ENCODE measurements around the gene RAPGEF6. TPM values are rescaled to one million over a fixed set of nuclear protein-coding genes. Genes with fewer than 3 reads are reported as not detected.
"Not testable (repeated sequence)": the region's sequence is repeated elsewhere in the genome, so short reads cannot be mapped to it uniquely, and the experiment has no call there.

Gene RAPGEF6
- total RNA-seq, 2 donors from 2014 or later = 8.4 to 14.6 TPM

DNA sequence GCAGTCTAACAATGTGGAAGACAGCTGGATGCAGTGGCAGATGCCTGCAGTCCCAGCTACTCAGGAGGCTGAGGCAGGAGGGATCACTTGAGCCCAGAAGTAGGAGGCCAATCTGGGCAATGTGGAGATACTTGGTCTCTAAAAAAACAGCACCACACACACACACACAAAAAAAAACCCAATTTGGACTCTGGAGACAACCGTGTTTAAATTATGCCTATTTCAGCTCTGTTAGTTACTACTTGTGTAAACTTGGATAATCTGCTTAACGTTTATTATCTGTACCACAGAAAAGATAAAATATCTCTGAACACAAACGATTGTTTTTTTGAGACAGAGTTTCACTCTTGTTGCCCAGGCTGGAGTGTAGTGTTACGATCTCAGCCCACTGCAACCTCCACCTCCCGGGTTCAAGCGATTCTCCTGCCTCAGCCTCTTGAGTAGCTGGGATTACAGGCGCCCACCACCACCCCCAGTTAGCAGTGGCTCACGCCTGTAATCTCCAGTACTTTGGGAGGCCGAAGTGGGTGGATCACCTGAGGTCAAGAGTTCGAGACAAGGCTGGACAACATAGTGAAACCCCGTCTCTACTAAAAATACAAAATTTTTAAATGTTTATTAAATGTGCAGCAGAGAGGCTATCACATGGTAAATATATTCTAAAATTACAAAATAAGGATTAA, 17.7 kb downstream of the RAPGEF6 start:
- intact Hi-C loops (cut with DNase I) = no loop called here
- DNase-seq (no peak), ATAC-seq (no peak)

DNA sequence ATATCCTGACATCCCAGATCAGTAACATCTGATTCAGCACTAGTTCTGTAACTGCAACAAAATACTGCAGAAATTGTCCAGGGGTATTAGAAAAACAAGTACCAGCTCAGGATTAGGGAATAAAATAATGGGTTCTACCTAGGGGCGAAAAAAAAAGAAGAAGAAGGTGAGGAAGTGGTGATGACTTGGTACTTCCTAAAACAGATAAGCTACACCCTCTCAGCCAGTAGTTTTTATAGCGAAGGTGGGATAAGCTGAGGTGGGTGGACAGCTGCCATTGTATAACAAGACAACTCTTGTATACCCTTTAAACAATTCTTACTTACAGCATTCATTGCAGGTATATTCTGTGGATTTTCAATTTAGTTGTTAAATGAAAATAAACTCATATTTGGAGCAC, 19.1 kb downstream of the RAPGEF6 start:
- intact Hi-C loops (cut with DNase I) = no loop called here
- no peak for DNase-seq
- ATAC-seq = no peak

DNA sequence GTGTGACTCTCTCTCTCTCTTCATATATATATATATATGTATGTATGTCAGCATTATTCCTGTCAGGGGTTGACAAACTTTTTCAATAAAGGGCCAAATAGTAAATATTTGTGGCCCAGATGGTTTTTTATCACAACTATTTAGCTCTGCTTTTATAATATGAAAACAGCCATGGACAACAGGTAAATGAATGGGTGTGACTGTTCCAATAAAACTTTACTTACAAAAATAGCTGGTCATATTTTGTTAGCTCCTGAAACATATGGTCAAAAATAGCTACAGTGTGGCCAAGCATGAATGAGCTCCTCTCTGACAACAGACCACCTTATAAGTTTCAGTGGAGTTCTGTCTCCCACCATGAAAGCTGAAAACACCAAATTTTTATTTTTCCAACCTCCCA, 21.6 kb downstream of the RAPGEF6 start:
- DNase-seq = no peak
- intact Hi-C loops (cut with DNase I) = no loop called here
- no peak for ATAC-seq

- no peak for ATAC-seq
- no peak for DNase-seq
- intact Hi-C loops (cut with DNase I) = no loop called here
Observed at GRCh38 chr5:131611064-131611381, 24.0 kb downstream of the RAPGEF6 start.

DNA sequence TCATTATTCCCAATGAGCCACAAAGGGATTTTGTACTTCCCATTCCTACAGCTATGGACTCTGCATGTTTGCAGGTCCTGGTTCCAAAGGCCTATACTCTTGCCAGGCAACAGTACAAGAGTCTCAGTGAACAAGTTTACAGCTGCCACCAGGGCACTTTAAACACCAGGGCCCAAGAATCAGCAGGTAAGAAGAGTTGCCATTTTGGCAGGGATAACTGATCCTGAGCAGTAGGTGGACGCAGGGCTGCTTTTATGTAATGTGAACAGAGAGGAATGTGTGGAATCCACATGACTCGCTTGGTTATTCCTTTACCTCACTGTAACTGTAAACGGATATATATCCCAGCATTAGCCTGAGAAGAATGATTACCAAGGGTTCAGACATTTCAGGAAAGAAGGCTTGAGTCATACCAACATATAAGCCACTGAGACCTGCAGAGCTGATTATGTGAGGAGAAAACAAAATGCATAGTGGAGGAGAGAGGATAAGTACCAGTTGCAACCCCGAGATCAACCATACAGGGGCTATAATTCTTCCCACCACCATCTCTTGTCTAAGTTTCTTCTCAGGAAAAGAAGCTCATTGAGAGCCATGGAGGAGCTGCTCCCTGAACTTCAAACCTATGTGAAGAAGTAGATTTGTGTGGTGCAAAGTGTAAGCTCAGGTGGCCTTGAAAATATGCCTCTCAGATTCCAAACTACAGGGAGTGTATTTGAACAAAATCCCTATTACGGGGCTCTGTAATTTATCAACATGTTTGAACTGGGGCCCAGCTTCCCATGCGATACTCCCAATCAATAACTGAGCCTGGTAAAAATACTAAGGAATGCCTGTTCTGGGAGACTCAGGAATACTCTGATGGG, 24.6 kb downstream of the RAPGEF6 start:
- intact Hi-C loops (cut with DNase I) = no loop called here
- ATAC-seq (no peak), DNase-seq (no peak)

- ATAC-seq (no peak), DNase-seq (no peak)
- intact Hi-C loops (cut with DNase I) = no loop called here
Observed at GRCh38 chr5:131609774-131610173, 25.3 kb downstream of the RAPGEF6 start.

- ATAC-seq = no peak
- intact Hi-C loops (cut with DNase I) = no loop called here
- no peak for DNase-seq
Observed at GRCh38 chr5:131608597-131608996, 26.4 kb downstream of the RAPGEF6 start.

DNA sequence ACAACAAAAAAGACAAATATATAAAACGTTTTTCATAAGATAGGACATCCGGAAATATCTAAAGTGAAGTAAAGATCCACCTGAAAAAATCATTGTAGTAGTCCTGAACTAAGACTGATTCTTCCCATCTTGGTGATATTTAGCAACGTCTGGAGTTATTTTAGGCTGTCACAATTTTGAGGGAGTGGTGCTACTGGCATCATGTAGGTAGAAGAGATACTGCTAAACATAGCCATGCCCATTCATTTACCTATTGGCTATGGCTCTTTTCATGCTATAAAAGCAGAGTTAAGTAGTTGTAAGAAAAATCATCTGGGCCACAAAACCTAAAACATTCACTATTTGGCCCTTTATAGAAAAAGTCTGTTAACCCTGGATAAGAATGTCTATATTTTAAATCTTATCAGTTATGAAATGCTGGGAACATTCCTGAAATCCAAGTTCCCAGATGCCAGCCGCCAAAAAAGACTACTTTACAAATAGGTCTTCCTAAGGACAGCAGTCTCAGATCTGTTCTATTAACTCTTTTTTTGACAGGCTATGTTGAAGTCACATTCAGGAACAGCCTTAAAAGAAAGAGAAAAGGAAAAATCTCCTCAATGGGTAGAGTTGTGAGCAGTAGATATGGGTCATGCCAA, 27.0 kb downstream of the RAPGEF6 start:
- DNase-seq (no peak), ATAC-seq (no peak)
- intact Hi-C loops (cut with DNase I) = no loop called here

DNA sequence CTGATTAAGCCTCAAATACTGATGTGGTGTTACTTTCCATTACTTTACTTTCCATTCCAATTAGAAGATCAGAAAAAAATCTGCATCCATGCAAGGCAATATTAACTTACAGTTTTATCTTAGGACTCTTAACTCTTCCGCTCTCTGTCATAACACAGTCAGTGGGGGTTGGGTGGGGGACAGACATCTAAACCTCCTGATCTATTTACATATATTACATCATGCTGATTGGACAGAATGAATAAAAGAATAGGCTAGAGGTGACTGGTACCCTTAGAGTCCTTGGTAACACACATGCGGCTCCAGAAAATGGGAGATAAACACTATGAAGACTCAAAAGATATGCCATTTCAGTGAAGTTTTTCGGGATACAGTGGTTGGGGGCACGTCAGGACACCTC, 27.6 kb downstream of the RAPGEF6 start:
- intact Hi-C loops (cut with DNase I) = no loop called here
- no peak for DNase-seq
- ATAC-seq = no peak

GRCh38 chr5:131605086-131605485, 29.9 kb downstream of the RAPGEF6 start:
- DNase-seq (no peak), ATAC-seq (no peak)
- intact Hi-C loops (cut with DNase I) = no loop called here

DNA sequence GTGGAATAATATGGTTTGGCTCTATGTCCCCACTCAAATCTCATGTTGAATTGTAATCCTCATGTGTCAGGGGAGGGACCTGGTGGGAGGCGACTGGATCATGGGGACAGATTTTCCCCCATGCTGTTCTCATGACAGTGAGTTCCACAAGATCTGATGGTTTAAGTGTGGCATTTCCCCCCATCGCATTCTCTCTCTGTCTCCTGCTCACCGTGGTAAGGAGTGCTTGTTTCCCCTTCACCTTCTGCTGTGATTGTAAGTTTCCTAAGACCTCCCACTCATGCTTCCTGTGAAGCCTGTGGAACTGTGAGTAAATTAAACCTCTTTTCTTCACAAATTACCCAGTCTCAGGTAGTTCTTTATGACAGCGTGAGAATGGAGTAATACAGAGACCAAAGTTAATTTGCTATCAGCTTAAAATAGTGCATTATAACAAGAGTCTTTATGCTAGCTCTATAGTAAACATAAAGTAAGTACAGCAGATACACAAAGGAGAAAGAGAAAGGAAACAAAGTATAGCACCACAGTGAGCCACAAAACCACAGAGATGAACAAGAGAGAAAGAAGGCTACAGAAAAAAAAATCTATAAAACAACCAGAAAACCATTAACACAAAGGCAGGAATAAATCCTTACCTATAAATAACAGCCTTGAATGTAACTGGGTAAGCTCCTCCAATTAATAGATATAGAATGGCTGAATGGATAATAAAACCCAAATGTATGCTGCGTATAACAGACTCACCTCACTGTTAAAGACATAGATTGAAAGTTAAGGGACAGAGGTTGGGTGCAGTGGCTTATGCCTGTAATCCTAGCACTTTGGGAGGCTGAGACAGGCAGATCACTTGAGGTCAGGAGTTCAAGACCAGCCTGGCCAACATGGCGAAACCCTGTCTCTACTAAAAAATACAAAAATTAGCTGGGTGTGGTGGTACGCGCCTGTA, 39.7 kb downstream of the RAPGEF6 start:
- DNase-seq (no peak), ATAC-seq (no peak)
- intact Hi-C loops (cut with DNase I) = loop anchor here in 1 of 2 donors (5.0 kb wide), 1 partner anchor 37 kb away; no protein-coding TSS in a partner anchor

- intact Hi-C loops (cut with DNase I) = no loop called here
- no peak for ATAC-seq
- DNase-seq = no peak
Observed at GRCh38 chr5:131593921-131594320, 41.1 kb downstream of the RAPGEF6 start.

DNA sequence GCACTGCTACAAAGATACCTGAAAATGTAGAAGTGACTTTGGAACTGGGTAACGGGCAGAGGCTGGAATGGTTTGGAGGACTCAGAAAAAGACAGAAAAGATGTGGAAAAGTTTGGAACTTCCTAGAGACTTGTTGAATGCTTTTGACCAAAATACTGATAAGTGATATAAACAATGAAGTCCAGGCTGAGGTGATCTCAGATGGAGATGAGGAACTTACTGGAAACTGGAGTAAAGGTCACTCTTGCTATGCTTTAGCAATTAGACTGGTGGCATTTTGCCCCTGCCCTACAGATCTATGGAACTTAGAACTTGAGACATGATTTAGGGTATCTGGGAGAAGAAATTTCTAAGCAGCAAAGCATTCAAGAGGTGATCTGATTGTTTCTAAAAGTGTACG, 41.6 kb downstream of the RAPGEF6 start:
- intact Hi-C loops (cut with DNase I); DNase-seq; ATAC-seq: not testable (repeated sequence)

DNA sequence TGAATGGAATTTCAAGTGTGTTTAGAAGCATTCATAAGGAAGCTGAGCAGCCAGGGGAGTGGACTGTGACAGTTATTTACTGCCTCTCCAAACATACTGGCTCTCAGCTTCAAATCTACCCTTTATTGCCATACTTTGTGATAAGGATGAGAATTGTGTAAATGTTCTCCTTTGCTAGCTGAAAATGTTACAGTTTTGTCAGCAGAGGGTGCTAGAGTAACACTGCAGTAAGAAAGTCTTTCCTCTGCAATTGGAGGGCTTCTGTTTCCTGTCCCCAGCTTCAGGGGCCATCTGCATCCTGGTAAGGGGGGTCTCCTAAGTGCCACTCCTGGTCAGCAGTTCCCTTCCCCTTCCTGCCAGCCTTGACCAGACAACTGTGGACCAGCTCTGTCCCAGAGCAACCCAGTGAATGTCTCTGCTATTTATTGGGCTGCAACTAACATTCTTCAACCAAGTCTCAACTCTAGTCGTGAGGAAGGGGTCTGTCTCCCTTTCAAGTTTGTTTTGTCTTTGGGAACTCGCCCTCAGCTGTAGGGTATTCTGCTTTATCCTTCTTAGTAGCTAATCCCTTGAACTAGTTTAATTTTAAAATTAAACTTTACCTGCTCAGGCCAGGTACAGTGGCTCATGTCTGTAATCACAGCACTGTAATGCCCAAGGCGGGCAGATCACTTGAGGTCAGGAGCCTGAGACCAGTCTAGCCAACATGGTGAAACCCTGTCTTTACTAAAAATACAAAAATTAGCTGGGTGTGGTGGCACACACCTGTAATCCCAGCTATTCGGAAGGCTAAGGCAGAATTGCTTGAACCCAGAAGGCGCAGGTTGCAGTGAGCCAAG, 45.3 kb downstream of the RAPGEF6 start:
- intact Hi-C loops (cut with DNase I) = loop anchor here (2.0 to 5.0 kb wide), 2 partner anchors 418 to 419 kb away; no protein-coding TSS in a partner anchor
- ATAC-seq = peak; percentile 72 to 74
- no peak for DNase-seq

GRCh38 chr5:131587541-131587940, 47.5 kb downstream of the RAPGEF6 start:
- intact Hi-C loops (cut with DNase I) = loop anchor here in 1 of 2 donors (5.0 kb wide), 1 partner anchor 420 kb away; no protein-coding TSS in a partner anchor

DNA sequence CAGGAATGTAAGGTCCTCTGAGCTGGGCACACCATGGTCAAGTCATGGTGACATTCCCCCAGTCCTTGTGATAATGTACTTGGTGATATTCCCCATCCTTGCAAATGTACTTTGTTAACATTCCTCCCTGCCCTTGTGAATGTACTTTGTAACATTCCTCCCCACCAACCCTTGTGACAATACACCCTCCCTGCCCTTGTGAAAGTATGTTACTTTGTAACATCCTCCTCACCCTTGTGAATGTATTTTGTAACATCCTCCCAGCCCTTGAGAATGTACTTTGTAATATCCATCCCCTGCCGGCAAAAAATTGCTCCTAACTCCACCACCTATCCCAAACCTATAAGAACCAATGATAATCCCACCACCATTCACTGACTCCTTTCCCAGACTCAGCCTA, 53.3 kb downstream of the RAPGEF6 start:
- intact Hi-C loops (cut with DNase I) = no loop called here
- DNase-seq (no peak), ATAC-seq (no peak)

More at GRCh38 chr5:131587541-131587940, 47.5 kb downstream of the RAPGEF6 start:
- no peak for DNase-seq
- no peak for ATAC-seq

DNA sequence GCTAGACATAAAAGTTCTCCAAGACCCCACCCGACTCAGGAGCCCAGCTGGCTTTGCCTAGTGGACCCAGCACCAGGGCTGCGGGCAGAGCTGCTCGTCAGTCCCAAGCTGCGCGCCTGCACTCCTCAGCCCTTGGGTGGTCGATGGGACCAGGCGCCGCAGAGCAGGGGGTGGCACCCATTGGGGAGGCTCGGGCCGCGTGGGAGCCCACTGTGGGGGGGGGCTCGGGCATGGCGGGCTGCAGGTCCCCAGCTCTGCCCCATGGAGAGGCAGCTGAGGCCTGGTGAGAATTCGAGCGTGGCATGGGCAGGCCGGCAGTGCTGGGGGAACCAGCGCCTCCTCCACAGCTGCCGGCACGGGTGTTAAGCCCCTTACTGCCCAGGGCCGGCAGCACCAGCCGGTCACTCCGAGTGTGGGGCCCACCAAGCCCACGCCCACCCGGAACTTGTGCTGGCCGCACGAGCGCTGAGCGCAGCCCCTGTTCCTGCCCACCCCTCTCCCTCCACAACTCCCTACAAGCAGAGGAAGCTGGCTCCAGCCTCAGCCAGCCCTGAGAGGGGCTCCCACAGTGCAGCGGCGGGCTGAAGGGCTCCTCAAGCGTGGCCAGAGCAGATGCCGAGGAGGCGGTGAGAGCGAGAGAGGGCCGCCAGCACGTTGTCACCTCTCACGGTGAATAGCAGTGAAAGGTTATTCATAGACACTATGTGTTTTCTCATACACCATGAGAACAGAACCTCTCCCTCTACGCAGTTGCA, 54.9 kb downstream of the RAPGEF6 start:
- intact Hi-C loops (cut with DNase I) = no loop called here
- DNase-seq = no peak
- no peak for ATAC-seq
